ENCODE measurements around the gene MSH5.

Gene MSH5

DNA sequence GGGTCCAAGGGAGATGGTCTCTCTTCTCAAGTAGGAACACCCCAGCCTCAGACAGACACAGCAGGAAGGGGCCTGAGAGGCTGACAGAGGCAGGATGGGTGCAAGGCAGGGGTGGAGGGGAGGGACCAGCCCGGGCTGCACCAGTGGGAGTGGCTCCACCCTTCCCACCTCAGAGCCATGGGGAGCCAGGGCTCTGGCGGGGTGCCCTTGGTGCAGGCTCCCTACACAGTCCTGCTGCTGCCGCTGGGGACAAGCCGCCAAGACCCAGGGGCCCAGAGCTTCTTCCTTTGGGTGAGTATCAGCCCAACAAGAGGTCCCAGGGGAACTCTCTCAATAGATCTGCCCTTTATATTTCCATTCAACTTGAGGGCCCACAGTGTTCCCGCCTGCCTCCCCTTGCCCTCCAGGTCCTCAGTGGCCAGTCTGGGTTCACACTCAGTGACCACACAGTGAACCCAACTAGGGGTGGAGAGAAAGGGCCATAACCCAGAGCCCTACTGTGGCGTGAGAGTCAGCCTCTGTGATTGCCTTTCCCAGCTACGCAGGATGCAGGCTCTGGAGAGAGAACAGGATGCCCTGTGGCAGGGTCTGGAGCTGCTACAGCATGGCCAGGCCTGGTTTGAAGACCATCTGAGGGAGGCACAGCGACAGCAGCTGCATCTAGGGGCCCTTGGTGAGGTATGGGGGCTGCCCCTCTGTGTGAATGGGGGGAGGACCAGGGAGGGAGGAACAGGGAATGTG lies 23.2 kb downstream of the MSH5 start:
- no peak for DNase-seq

DNA sequence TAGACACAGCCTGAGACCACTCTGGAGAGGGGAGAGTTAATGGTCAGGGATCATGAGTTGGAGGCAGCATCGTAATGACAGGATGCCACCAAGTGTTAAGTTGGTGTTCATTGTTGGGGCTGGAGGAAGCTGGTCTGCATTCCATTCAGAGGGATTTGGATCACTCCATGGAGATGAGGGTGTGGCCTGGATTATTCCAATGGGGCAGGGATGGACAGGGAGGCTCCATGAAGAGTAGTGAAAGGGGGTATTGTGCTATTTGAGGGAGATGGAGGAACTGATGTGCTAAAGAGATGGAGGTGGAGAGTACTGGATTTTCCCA lies 23.8 kb downstream of the MSH5 start:
- DNase-seq, result no peak

GRCh38 chr6:31764198-31764597 lies 24.4 kb downstream of the MSH5 start:
- DNase-seq, result no peak

GRCh38 chr6:31765559-31765909 lies 25.7 kb downstream of the MSH5 start:
- DNase-seq, result no peak

DNA sequence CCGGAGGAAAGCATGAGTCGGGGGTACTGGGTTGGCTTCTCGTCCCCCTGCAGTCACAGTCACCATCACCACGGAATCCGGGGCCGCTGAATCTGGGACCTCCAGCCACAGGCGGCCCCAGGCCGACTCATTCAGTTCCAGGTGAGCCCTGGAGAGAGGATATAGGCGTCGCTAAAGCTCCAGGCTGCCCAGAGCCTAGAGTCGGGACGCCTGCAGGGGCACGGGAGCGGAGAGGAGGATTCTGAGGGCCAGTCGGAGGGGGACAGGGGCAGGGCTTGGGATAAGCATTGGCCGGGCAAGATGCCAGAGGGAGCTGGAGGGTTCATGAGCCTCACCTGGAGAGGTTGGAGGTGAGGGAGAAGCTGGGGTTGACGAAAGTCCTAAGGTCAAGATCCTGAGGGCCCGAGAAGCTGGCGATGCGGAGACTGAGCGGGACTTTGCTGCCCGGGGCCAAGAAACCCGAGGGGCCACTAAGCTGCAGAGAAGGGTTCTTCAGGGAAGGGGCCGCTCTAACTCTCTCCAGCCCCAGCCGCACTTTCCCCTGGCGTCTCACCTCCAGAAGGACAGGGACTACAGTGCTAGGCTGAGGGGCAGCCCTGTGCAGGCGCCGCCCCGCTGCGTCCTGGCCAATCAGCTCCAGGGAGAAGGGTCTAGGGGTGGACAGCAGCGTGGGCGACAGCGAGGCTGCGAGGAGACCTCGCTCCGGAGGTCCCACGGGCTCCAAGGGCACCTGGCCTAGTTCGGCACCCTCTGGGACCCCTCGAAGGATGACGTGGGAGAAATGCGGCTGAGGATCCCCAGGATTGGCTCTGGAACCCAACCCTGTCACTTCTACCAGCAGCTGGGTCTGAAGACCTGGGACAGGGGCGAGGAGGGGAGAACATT lies 26.3 kb downstream of the MSH5 start:
- DNase-seq, result no peak

- no peak for DNase-seq
Observed at GRCh38 chr6:31767096-31767645, 27.4 kb downstream of the MSH5 start.

- DNase-seq, result no peak
Observed at GRCh38 chr6:31768363-31769257, 28.8 kb downstream of the MSH5 start.

- DNase-seq, result peak; percentile 38 to 58
Observed at GRCh38 chr6:31769684-31770371, 30.0 kb downstream of the MSH5 start.

DNA sequence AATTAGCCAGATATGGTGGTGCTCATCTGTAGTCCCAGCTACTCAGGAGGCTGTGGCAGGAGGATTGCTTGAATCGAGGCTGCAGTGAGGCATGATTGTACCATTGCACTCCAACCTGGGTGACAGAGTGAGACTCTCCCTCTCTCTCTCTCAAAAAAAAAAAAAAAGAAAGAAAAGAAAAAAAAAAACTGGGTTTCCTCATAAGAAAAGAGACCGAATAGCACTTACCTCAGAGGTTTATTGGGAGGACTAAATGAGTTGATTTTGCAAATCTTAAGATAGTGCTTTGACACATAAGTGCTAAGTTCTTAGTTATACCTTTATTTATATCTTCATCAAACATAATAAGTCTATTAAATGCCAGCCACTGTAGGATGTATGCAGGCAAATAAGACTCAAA lies 31.1 kb downstream of the MSH5 start:
- no peak for DNase-seq

DNA sequence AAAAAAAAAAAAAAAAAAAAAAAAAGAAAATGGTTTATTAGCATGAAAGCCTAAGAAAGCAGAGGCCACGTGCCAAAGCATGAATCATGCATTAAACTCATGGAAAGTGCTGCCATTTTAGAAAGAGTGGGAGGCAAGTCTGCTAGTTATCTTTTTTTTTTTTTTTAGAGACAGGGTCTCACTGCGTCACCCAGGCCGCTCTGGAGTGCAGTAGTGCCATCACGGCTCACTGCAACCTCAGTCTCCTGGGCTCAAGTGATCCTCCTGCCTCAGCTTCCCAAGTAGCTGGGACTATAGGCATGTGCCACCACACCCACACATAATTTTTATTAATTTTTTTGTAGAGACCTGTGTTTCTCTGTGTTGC lies 32.2 kb downstream of the MSH5 start:
- no peak for DNase-seq

- DNase-seq, result no peak
Observed at GRCh38 chr6:31775184-31775583, 35.4 kb downstream of the MSH5 start.

GRCh38 chr6:31775633-31776484 lies 36.1 kb downstream of the MSH5 start:
- no peak for DNase-seq

DNA sequence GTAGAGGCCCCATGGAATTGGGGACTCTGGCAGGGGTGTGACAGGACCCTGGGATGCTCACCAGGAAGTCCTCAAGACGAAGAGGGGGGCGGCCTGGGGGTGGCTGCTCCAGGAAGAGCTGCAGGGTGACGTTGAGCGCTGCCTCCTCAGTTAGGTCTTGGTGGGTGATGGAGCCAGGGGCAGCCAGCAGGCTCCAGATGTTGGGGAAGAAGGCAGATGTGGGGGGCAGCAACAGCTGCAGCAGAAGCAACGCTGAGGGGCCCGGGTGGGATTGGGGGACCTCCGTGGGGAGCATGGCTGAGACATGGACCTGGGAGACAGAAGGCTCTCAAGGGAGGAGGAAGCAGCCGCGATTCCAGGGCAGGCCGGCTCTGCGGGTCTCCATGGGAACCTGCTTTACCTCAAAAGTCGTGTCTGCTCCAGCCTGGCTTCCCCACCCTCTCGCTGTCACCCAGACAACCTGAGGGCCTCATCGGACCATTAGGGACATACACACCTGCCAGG lies 36.7 kb downstream of the MSH5 start:
- DNase-seq, result no peak

- no peak for DNase-seq
Observed at GRCh38 chr6:31776989-31777666, 37.3 kb downstream of the MSH5 start, which contains the start of gene VWA7. Gene VWA7, minus strand, starts transcription at chr6:31777328. Its CDS starts 549 bp downstream, at chr6:31776779.

- DNase-seq, result no peak
Observed at GRCh38 chr6:31777667-31778050, 37.9 kb downstream of the MSH5 start.

DNA sequence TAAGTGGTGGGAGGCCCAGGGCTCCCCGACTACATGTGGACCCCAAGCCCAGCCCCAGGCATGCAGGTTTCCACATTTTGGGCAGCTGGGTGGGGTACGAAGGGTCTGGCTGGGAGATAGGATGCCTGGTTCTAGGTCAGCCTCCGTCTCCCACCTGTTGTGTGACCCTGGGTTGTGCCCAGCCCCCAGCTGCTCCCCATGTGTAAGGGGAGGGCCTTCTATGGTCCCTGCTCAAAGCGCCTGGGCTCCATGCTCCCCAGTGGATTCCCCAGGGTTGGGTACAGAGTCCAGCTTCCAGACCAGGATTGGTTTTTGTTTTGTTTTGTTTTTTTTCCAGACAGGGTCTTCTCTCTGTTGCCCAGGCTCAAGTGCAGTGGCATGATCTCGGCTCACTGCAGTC lies 38.4 kb downstream of the MSH5 start:
- DNase-seq, result no peak

- no peak for DNase-seq
Observed at GRCh38 chr6:31778999-31779885, 39.4 kb downstream of the MSH5 start.

- no peak for DNase-seq
Observed at GRCh38 chr6:31779908-31780307, 40.1 kb downstream of the MSH5 start.

DNA sequence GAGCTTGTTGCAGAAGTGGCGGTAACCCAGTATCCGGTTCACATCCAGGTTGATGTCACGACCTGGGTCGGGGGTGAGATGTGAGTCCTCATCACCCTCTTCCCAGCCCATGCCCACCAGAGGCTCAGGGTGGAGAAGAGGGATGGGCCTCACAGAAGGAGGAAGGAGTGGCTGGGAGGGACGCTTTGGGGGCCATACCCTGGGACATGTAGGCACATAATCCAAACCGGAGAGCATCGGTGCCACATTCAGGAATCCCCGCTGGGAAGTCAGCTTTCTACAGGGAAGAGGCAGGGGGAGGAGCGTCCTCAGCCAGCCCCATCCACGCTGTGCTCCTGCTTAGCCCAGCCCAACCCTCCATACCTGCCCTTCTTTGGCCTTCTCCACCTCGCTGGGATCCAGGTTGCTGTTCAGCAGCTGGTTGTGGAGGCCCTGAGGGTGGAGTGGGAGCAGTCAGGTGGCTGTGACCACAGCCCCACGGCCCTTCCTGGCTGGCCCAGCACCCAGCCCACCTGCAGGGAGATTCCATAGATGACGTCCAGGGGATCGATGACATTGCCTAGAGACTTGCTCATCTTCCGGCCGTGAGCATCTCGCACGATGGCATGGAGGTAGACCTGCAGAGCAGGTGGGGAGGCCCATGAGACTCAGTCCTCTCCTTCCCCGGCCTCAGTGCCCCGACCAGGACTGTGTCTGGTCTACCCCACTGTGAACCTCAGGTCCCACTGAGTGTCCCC lies 40.9 kb downstream of the MSH5 start:
- no peak for DNase-seq

All from NCI-H1930 (cell line).